Mammary epithelial cell (primary cell): ENCODE measurements around the gene PAX2.

ENCODE experiments used
- CTCF ChIP-seq, 2 donors: IDR thresholded peaks in 1 of 2; conservative IDR thresholded peaks in 1 of 2; 2 replicates each; pipeline ENCODE4 v1.5.1; 2011 to 2012; ENCODE audit warnings: inconsistent platforms in 2 of 2, low read length in 2 of 2, mild to moderate bottlenecking in 2 of 2, control low read depth in 1 of 2, low read depth in 1 of 2; ENCODE audit not compliant: insufficient read depth in 1 of 2; ENCODE audit errors: extremely low read depth in 1 of 2
- EZH2 ChIP-seq: IDR thresholded peaks from 2 replicates; pipeline ENCODE4 v1.6.1; 2012; ENCODE audit warnings: low read length, inconsistent platforms, borderline replicate concordance

GRCh38 chr10:100781145-100781665, 35.8 kb downstream of the PAX2 start:
- no peak for TF ChIP-seq CTCF (conservative IDR thresholded peaks at IDR 0.05 in 1 of 2, IDR thresholded peaks at IDR 0.05 in 1 of 2; ENCODE audit: extremely low read depth in 1 of 2, insufficient read depth in 1 of 2, low read depth in 1 of 2, low read length in 2 of 2)
- no peak for TF ChIP-seq EZH2
